ENCODE results near the gene R3HDM1.
A peak's percentile ranks its signal among the peaks of the same experiment; 100 is the strongest.

DNA sequence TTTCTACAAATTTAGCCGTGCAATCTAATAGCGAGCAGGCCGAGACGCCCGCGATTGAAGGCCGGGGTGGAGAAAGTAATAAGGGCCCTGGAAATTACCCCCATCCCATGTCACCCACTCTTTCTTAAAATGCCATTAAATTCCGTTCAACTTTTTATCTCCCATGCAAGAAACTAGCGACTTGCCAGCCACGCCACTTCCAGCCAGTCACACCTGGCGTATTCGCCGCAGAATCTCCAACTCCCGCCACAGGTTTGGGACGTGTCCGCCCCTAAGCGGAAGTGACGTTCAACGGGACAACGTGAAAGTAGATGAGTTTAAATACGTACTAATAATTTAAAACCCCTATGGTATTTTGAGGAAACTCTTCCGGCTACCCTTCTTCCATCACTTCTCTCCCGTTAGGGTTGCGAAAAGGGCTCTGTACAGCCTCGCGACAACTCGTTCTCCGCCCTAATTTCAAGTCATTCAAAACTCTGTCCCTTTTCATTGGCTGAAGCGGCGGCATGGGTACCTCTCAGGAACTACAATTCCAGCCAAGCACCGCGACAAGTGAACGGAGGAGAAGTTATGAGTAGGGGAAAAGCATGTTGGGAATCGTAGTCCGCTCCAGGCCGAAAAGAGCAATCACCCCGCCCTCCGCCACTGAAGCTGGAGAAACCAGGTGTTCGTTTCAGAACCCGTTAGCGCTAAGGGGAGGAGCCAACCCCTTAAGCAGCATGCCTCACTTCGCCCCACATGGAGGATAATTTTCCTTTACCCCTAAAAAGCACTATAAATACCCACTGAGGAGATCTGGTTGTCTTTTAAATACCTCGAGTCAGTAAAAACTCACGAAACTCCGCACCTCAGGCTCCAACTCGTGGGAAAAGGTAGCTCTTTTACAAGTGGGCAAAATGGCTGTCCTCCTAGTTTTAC is 712 bp upstream of the R3HDM1 start, which contains the start of gene ZRANB3:
- TF ChIP-seq, protein P1, sequence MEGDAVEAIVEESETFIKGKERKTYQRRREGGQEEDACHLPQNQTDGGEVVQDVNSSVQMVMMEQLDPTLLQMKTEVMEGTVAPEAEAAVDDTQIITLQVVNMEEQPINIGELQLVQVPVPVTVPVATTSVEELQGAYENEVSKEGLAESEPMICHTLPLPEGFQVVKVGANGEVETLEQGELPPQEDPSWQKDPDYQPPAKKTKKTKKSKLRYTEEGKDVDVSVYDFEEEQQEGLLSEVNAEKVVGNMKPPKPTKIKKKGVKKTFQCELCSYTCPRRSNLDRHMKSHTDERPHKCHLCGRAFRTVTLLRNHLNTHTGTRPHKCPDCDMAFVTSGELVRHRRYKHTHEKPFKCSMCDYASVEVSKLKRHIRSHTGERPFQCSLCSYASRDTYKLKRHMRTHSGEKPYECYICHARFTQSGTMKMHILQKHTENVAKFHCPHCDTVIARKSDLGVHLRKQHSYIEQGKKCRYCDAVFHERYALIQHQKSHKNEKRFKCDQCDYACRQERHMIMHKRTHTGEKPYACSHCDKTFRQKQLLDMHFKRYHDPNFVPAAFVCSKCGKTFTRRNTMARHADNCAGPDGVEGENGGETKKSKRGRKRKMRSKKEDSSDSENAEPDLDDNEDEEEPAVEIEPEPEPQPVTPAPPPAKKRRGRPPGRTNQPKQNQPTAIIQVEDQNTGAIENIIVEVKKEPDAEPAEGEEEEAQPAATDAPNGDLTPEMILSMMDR (IDR thresholded peaks at IDR 0.05) = no peak
- TF ChIP-seq POLR2A (IDR thresholded peaks at IDR 0.05) = peak; percentile 20

All from right lobe of liver (tissue), 4 donors.